NOMO-1 treated with DMSO at 0.1 percent for 48 hours (cell line): ENCODE data around the gene AVPR2.

Experiments used
- DNase-seq: peaks from one replicate; lab custom pipeline; 2025; ENCODE audit not compliant: unreplicated experiment; lab: John Stamatoyannopoulos, UW

AVPR2 gene

GRCh38 chrX:153930011-153930910 is 25.8 kb downstream of the AVPR2 start:
- DNase-seq, result no peak

GRCh38 chrX:153931151-153931550 is 26.7 kb downstream of the AVPR2 start:
- DNase-seq, result no peak

GRCh38 chrX:153931748-153932147 is 27.3 kb downstream of the AVPR2 start:
- no peak for DNase-seq

- DNase-seq, result no peak
These were observed 27.9 kb downstream of the AVPR2 start for GRCh38 chrX:153932220-153932915.

GRCh38 chrX:153933748-153934147 is 29.3 kb downstream of the AVPR2 start:
- no peak for DNase-seq

- DNase-seq, result no peak
These were observed 29.8 kb downstream of the AVPR2 start for GRCh38 chrX:153934148-153934761.

GRCh38 chrX:153934762-153935325 is 30.4 kb downstream of the AVPR2 start, which contains the start of gene NAA10:
Gene NAA10, minus strand, starts transcription at chrX:153935037. Its CDS starts 133 bp downstream, at chrX:153934904.
- peak; percentile 49 for DNase-seq

- DNase-seq, result no peak
These were observed 30.9 kb downstream of the AVPR2 start for GRCh38 chrX:153935326-153935851.

GRCh38 chrX:153937056-153937455 is 32.6 kb downstream of the AVPR2 start:
- no peak for DNase-seq

GRCh38 chrX:153938226-153938786 is 33.8 kb downstream of the AVPR2 start:
- no peak for DNase-seq

- no peak for DNase-seq
These were observed 35.1 kb downstream of the AVPR2 start for GRCh38 chrX:153939573-153939972.

GRCh38 chrX:153941336-153942252 is 37.1 kb downstream of the AVPR2 start:
- no peak for DNase-seq

- DNase-seq, result no peak
These were observed 39.8 kb downstream of the AVPR2 start, which contains the start of gene RENBP for GRCh38 chrX:153944140-153944799. Gene RENBP, minus strand, starts transcription at chrX:153944643. Its CDS starts 33 bp downstream, at chrX:153944610.

GRCh38 chrX:153944800-153945150 is 40.3 kb downstream of the AVPR2 start:
- DNase-seq, result no peak

- DNase-seq, result no peak
These were observed 41.8 kb downstream of the AVPR2 start for GRCh38 chrX:153945956-153946943.

GRCh38 chrX:153947009-153947769 is 42.7 kb downstream of the AVPR2 start:
- peak; percentile 74 for DNase-seq

GRCh38 chrX:153948002-153948466 is 43.6 kb downstream of the AVPR2 start:
- no peak for DNase-seq
